HUES64 (cell line): Measurements from ENCODE around the gene NGF.

Source experiments
- H3K27ac ChIP-seq: 2 replicates; pipeline ENCODE4 v1.7.0; 2013; ENCODE audit warnings: low read depth, low read length, inconsistent platforms
- H3K27me3 ChIP-seq: 2 replicates; pipeline ENCODE4 v1.6.1; 2013; ENCODE audit warnings: mild to moderate bottlenecking, low read length; ENCODE audit not compliant: insufficient read depth
- H3K36me3 ChIP-seq: 2 replicates; pipeline ENCODE4 v1.6.1; 2013; ENCODE audit warnings: mild to moderate bottlenecking, low read length; ENCODE audit not compliant: insufficient read depth
- H3K4me1 ChIP-seq: 2 replicates; pipeline ENCODE4 v1.6.1; 2013; ENCODE audit warnings: mild to moderate bottlenecking, low read length, moderate library complexity; ENCODE audit not compliant: insufficient read depth
- H3K4me3 ChIP-seq: 2 replicates; pipeline ENCODE4 v1.5.1; 2013; ENCODE audit warnings: mild to moderate bottlenecking, low read length, moderate library complexity
- H3K9ac ChIP-seq: 2 replicates; pipeline ENCODE4 v1.6.1; 2013; ENCODE audit warnings: mild to moderate bottlenecking, low read depth, low read length
- H3K9me3 ChIP-seq: 2 replicates; pipeline ENCODE4 v1.6.1; 2013; ENCODE audit warnings: low read depth, low read length; ENCODE audit not compliant: insufficient read depth
- WGBS: fragments of 150-250, 120-280 bp; methylation state at CpG from one replicate; pipeline ENCODE4 v1.1.7; 2013; ENCODE audit warnings: missing lambda C conversion rate; 5-methylcytosine and 5-hydroxymethylcytosine counted together

Gene NGF

GRCh38 chr1:115251340-115251748, 86.7 kb downstream of the NGF start:
- H3K9ac ChIP-seq = no peak overlapping the region
- no CpG with 5 or more reads among the region's 2 CpGs for WGBS
- no peak overlapping the region for H3K4me3 ChIP-seq
- H3K36me3 ChIP-seq = no peaks in the 10 kb centered on the region
- H3K27ac ChIP-seq = no peak overlapping the region
- no peaks in the 10 kb centered on the region for H3K27me3 ChIP-seq
- H3K4me1 ChIP-seq = no peaks in the 10 kb centered on the region
- H3K9me3 ChIP-seq = no peaks in the 10 kb centered on the region; the same call in 1 of the 2 replicates

- Histone ChIP-seq H3K27ac (no peak overlapping the region), H3K9me3 (peaks cover 15% of the 10 kb centered on the region; the same call in 1 of the 2 replicates), H3K9ac (no peak overlapping the region), H3K27me3 (no peaks in the 10 kb centered on the region), H3K36me3 (no peaks in the 10 kb centered on the region), H3K4me1 (no peaks in the 10 kb centered on the region), H3K4me3 (no peak overlapping the region)
- 85% methylated on average over 1 of the region's 1 CpG for WGBS
Observed at GRCh38 chr1:115246526-115246925, 91.5 kb downstream of the NGF start.

- H3K9me3 ChIP-seq = peaks cover 15% of the 10 kb centered on the region; the same call in 1 of the 2 replicates
- H3K4me3 ChIP-seq = no peak overlapping the region
- no peak overlapping the region for H3K27ac ChIP-seq
- no peaks in the 10 kb centered on the region for H3K27me3 ChIP-seq
- no peak overlapping the region for H3K9ac ChIP-seq
- 82% methylated on average over 1 of the region's 1 CpG for WGBS
- no peaks in the 10 kb centered on the region for H3K4me1 ChIP-seq
- no peaks in the 10 kb centered on the region for H3K36me3 ChIP-seq
Observed at GRCh38 chr1:115245227-115245626, 92.8 kb downstream of the NGF start.

GRCh38 chr1:115242543-115242942, 95.5 kb downstream of the NGF start:
- no peak overlapping the region for H3K4me3 ChIP-seq
- no CpG with 5 or more reads among the region's 1 CpG for WGBS
- H3K4me1 ChIP-seq = no peaks in the 10 kb centered on the region
- peaks cover 15% of the 10 kb centered on the region; the same call in 1 of the 2 replicates for H3K9me3 ChIP-seq
- no peak overlapping the region for H3K9ac ChIP-seq
- H3K27me3 ChIP-seq = no peaks in the 10 kb centered on the region
- H3K27ac ChIP-seq = no peak overlapping the region
- no peaks in the 10 kb centered on the region for H3K36me3 ChIP-seq

GRCh38 chr1:115241309-115241708, 96.7 kb downstream of the NGF start:
- 91% methylated on average over 1 of the region's 1 CpG for WGBS
- Histone ChIP-seq H3K27me3 (no peaks in the 10 kb centered on the region), H3K4me1 (no peaks in the 10 kb centered on the region), H3K9me3 (peaks cover 15% of the 10 kb centered on the region; the same call in 1 of the 2 replicates), H3K36me3 (no peaks in the 10 kb centered on the region), H3K27ac (no peak overlapping the region), H3K9ac (no peak overlapping the region), H3K4me3 (no peak overlapping the region)

- H3K27me3 ChIP-seq = no peaks in the 10 kb centered on the region
- no peaks in the 10 kb centered on the region for H3K4me1 ChIP-seq
- peaks cover 8% of the 10 kb centered on the region; the same call in 1 of the 2 replicates for H3K9me3 ChIP-seq
- H3K27ac ChIP-seq = no peak overlapping the region
- no peak overlapping the region for H3K4me3 ChIP-seq
- H3K9ac ChIP-seq = no peak overlapping the region
- 50% methylated on average over 2 of the region's 3 CpGs for WGBS
- H3K36me3 ChIP-seq = no peaks in the 10 kb centered on the region
Observed at GRCh38 chr1:115240297-115240696, 97.8 kb downstream of the NGF start.

GRCh38 chr1:115239426-115239825, 98.6 kb downstream of the NGF start:
- Histone ChIP-seq H3K4me3 (no peak overlapping the region), H3K9me3 (0 out of 2 replicates have a peak, but pooled peaks cover 4% of the 10 kb centered on the region), H3K36me3 (no peaks in the 10 kb centered on the region), H3K4me1 (no peaks in the 10 kb centered on the region), H3K27ac (no peak overlapping the region), H3K9ac (no peak overlapping the region), H3K27me3 (no peaks in the 10 kb centered on the region)
- WGBS = 88% methylated on average over 1 of the region's 1 CpG

- no peaks in the 10 kb centered on the region for H3K36me3 ChIP-seq
- H3K9ac ChIP-seq = no peak overlapping the region
- no peak overlapping the region for H3K27ac ChIP-seq
- H3K4me1 ChIP-seq = no peaks in the 10 kb centered on the region
- H3K27me3 ChIP-seq = no peaks in the 10 kb centered on the region
- H3K4me3 ChIP-seq = no peak overlapping the region
- 0 out of 2 replicates have a peak, but pooled peaks cover under 1% of the 10 kb centered on the region for H3K9me3 ChIP-seq
Observed at GRCh38 chr1:115239148-115239422, 99.0 kb downstream of the NGF start.

GRCh38 chr1:115238336-115239147, 99.5 kb downstream of the NGF start:
- Histone ChIP-seq H3K4me1 (no peaks in the 10 kb centered on the region), H3K4me3 (no peak overlapping the region), H3K27me3 (no peaks in the 10 kb centered on the region), H3K27ac (no peak overlapping the region), H3K36me3 (no peaks in the 10 kb centered on the region), H3K9ac (no peak overlapping the region), H3K9me3 (no peaks in the 10 kb centered on the region)
- 90% methylated on average over 5 of the region's 5 CpGs for WGBS

GRCh38 chr1:115237507-115237906, 100.5 kb downstream of the NGF start:
- Histone ChIP-seq H3K36me3 (no peaks in the 10 kb centered on the region), H3K27ac (no peak overlapping the region), H3K9me3 (no peaks in the 10 kb centered on the region), H3K4me1 (no peaks in the 10 kb centered on the region), H3K27me3 (no peaks in the 10 kb centered on the region), H3K4me3 (no peak overlapping the region), H3K9ac (no peak overlapping the region)
- WGBS = 89% methylated on average over 5 of the region's 5 CpGs

GRCh38 chr1:115237023-115237422, 101.0 kb downstream of the NGF start:
- no peak overlapping the region for H3K27ac ChIP-seq
- 78% methylated on average over 4 of the region's 4 CpGs for WGBS
- no peak overlapping the region for H3K4me3 ChIP-seq
- H3K9me3 ChIP-seq = no peaks in the 10 kb centered on the region
- no peaks in the 10 kb centered on the region for H3K36me3 ChIP-seq
- H3K27me3 ChIP-seq = no peaks in the 10 kb centered on the region
- H3K9ac ChIP-seq = no peak overlapping the region
- no peaks in the 10 kb centered on the region for H3K4me1 ChIP-seq
